Tibial nerve (tissue), 4 donors: ENCODE measurements around the gene AGO3. TPM values are rescaled to one million over a fixed set of nuclear protein-coding genes. Genes with fewer than 3 reads are reported as not detected.

Source experiments
- DNase-seq, 2 donors: peaks; one replicate each; pipeline ENCODE4 v3.0.0-alpha.2; 2019; ENCODE audit warnings: low spot score in 2 of 2
- H3K27ac ChIP-seq, 4 donors: fragments of 200-600 bp; sonication (generic) in 3 of 4; one replicate each; pipeline ENCODE4 v1.5.1; 2017 to 2019; ENCODE audit warnings: mild to moderate bottlenecking in 1 of 4
- H3K27me3 ChIP-seq, 2 donors: fragments of 200-600 bp; sonication (generic) in 1 of 2; one replicate each; pipeline versions ENCODE4 v1.5.1 to v1.6.0; 2017 to 2019
- H3K36me3 ChIP-seq, 3 donors: fragments of 200-600 bp; sonication (generic); one replicate each; pipeline ENCODE4 v1.5.1; 2018 to 2019
- H3K4me1 ChIP-seq, 4 donors: fragments of 200-600 bp; sonication (generic) in 3 of 4; one replicate each; pipeline ENCODE4 v1.5.1; 2017 to 2019
- H3K4me3 ChIP-seq, 4 donors: fragments of 200-600 bp; sonication (generic) in 3 of 4; one replicate each; pipeline ENCODE4 v1.5.1; 2017 to 2019; ENCODE audit warnings: mild to moderate bottlenecking in 1 of 4, moderate library complexity in 1 of 4
- H3K9me3 ChIP-seq, 4 donors: fragments of 200-600 bp; sonication (generic) in 3 of 4; one replicate each; pipeline ENCODE4 v1.5.1; 2017 to 2019
- EP300 ChIP-seq, 2 donors: sonication (generic); formaldehyde crosslinking; IDR thresholded peaks; one replicate each; pipeline ENCODE4 v1.6.1; 2017; ENCODE audit warnings: antibody characterized with exemption in 2 of 2, mild to moderate bottlenecking in 1 of 2
- POLR2A ChIP-seq, 2 donors: fragments of 450-650 bp; IDR thresholded peaks; one replicate each; pipeline ENCODE4 v1.6.1; 2017; ENCODE audit warnings: antibody characterized with exemption in 2 of 2, mild to moderate bottlenecking in 2 of 2, moderate library complexity in 2 of 2
- WGBS, 2 donors: methylation state at CpG; one replicate each; pipeline ENCODE4 v1.1.5; 2018; 5-methylcytosine and 5-hydroxymethylcytosine counted together
- total RNA-seq, 4 donors: library from RNA; depleted of rRNA; stranded (reverse); fragments of >200 nt; gene quantifications; one replicate each; pipeline ENCODE4 v1.1.0, GENCODE V29; 2016
- TF ChIP-seq, protein P1 (sequence below), 5 experiments: fragments of 200-600 bp in 3 of 5; fragments of 450-650 bp in 2 of 5; sonication (generic) in 3 of 5; IDR thresholded peaks; one replicate each; pipeline ENCODE4 v1.5.1; 2016 to 2019; ENCODE audit warnings: antibody characterized with exemption in 5 of 5, mild to moderate bottlenecking in 3 of 5, moderate library complexity in 2 of 5

AGO3 gene
- total RNA-seq, 4 donors from 2014 or later, result 16.2 to 31.8 (median 27.7) TPM

DNA sequence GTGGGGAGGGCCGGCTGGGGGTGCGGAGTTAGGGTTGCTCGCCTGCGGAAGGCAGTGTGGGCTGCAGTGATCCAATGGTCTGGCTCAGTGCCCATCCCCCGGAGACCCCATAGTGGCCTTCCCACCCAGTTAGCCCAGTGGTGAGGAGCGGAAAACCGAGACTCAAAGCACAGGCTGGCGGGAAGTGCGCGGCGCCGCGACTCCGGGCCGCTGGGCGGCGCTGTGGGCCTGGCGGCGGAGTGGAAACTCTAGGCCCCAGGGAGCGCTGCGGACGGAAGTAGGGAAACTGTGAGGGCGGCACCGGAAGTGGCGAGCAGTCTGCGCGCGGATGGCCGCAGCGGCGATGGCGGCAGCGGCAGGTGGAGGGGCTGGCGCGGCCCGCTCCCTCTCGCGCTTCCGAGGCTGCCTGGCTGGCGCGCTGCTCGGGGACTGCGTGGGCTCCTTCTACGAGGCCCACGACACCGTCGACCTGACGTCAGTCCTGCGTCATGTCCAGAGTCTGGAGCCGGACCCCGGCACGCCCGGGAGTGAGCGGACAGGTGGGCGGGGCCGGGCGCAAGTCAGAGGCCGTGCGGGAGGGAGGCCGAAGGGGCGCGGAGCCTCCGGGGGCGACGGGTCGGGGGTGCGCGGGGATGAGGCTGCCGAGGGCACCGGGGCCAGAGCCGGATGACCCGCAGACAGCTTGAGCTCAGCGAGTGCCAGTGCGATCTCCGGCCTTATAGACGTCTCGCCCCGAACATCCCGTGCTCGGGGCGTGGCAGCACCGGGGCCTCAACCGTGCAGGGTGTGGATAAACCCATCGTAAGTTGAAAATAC lies 157.9 kb downstream of the AGO3 start, which contains the start of gene ADPRS:
Gene ADPRS, plus strand, starts transcription at position 316 of the 816 bp plus-strand sequence. Its CDS starts 13 bp downstream, at position 329.
- WGBS, 2 donors, result 0 to 1% methylated on average over 24 to 49 of the region's 84 CpGs
- Histone ChIP-seq H3K4me3 (peak within 1 kb of the TSS; percentile 88 to 97 (median 94)), H3K36me3 (peaks cover 5 to 32% (median 19%) of the 10 kb centered on the region in 3 donors), H3K27ac (peak within 1 kb of the TSS; percentile 79 to 95 (median 90)), H3K4me1 (peaks cover 0 to 51% (median 29%) of the 10 kb centered on the region in 4 donors), H3K9me3 (no peaks in the 10 kb centered on the region), H3K27me3 (peaks cover 0 to 24% of the 10 kb centered on the region in 2 donors)
- DNase-seq, result peak; percentile 71 to 73
- TF ChIP-seq, protein P1, sequence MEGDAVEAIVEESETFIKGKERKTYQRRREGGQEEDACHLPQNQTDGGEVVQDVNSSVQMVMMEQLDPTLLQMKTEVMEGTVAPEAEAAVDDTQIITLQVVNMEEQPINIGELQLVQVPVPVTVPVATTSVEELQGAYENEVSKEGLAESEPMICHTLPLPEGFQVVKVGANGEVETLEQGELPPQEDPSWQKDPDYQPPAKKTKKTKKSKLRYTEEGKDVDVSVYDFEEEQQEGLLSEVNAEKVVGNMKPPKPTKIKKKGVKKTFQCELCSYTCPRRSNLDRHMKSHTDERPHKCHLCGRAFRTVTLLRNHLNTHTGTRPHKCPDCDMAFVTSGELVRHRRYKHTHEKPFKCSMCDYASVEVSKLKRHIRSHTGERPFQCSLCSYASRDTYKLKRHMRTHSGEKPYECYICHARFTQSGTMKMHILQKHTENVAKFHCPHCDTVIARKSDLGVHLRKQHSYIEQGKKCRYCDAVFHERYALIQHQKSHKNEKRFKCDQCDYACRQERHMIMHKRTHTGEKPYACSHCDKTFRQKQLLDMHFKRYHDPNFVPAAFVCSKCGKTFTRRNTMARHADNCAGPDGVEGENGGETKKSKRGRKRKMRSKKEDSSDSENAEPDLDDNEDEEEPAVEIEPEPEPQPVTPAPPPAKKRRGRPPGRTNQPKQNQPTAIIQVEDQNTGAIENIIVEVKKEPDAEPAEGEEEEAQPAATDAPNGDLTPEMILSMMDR (IDR thresholded peaks at IDR 0.05), result peak; percentile 96 to 100 (median 99)
- TF ChIP-seq POLR2A (IDR thresholded peaks at IDR 0.05), result peak; percentile 78 to 89
- peak; percentile 59 to 97 for TF ChIP-seq EP300 (IDR thresholded peaks at IDR 0.05)

DNA sequence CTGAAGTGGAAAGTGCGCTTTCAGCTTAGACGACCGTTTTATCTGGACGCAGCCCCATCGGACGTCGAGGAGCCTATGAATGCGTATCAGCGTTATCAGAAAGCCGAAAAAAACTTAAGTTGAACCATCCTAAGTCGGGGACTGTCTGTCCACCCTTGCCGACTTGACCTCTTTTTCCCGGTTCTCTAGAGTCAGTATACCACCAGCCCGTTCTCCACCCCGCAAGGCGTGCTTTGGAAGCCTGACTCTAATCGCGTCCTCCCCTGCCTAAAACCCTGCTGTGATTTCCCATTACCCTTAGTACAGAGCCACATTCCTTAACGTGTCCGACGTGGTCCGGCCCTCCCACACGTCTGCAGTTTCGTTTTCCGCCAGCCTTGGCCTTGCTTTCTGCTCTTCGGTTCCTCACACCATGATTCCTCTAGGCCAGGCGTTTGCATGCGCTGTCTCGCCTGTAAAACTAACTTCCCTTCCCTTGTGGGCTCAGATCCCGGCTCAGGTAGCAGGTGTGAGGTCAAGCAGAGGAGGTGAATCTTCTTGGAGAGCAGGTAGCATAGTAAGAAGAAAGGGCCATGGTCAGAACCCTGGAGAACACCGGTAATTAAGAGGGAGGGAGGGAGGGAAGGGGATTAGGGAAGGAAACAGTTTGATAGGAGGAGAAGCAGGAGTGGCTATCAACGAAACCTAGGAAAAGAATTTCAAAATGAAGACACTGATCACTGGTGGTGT lies 158.7 kb downstream of the AGO3 start:
- no peak for TF ChIP-seq POLR2A (IDR thresholded peaks at IDR 0.05)
- TF ChIP-seq, protein P1 (IDR thresholded peaks at IDR 0.05), result no peak
- no peak for TF ChIP-seq EP300 (IDR thresholded peaks at IDR 0.05)
- Histone ChIP-seq H3K9me3 (no peaks in the 10 kb centered on the region), H3K27me3 (peaks cover 0 to 17% of the 10 kb centered on the region in 2 donors), H3K4me1 (peaks cover 0 to 51% (median 21%) of the 10 kb centered on the region in 4 donors), H3K27ac (peak overlapping the region; percentile 79 to 95 (median 90)), H3K36me3 (peaks cover 5 to 40% (median 27%) of the 10 kb centered on the region in 3 donors), H3K4me3 (peak overlapping the region; percentile 88 to 97 (median 94))
- no peak for DNase-seq
- WGBS, 2 donors, result 4 to 6% methylated on average over 32 of the region's 32 CpGs

DNA sequence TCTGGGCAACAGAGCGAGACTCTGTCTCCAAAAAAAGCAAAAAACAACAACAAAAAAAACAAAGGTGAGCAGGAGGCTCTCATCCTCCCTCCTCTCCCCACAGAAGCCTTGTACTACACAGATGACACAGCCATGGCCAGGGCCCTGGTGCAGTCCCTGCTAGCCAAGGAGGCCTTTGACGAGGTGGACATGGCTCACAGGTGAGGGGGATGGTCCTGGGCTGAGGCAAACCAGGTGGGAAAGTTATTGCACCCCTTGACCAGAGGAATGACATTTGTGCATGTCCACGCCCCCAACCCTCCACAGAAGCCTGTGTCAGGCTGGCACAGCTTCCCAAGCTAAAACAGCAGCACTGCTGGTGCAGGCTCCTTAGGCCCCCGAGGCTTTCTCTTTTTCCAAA lies 160.2 kb downstream of the AGO3 start:
- Histone ChIP-seq H3K4me3 (no peak overlapping the region), H3K27ac (no peak overlapping the region), H3K9me3 (no peaks in the 10 kb centered on the region), H3K4me1 (peaks cover 0 to 64% (median 18%) of the 10 kb centered on the region in 4 donors), H3K27me3 (peaks cover 0 to 1% of the 10 kb centered on the region in 2 donors), H3K36me3 (peaks cover 5 to 54% (median 28%) of the 10 kb centered on the region in 3 donors)
- 79 to 93% methylated on average over 4 of the region's 4 CpGs for WGBS, 2 donors
- DNase-seq, result no peak
- no peak for TF ChIP-seq POLR2A (IDR thresholded peaks at IDR 0.05)
- TF ChIP-seq, protein P1 (IDR thresholded peaks at IDR 0.05), result no peak

DNA sequence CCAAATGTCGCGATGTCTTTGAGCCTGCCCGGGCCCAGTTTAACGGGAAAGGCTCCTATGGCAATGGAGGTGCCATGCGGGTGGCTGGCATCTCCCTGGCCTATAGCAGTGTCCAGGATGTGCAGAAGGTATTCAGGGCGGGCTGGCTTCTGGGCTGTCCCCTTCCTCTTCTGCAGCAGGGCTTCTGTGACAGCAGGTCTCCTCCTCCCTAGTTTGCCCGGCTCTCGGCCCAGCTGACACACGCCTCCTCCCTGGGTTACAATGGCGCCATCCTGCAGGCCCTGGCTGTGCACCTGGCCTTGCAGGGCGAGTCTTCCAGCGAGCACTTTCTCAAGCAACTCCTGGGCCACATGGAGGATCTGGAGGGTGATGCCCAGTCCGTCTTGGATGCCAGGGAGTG lies 160.8 kb downstream of the AGO3 start:
- Histone ChIP-seq H3K4me1 (peaks cover 0 to 69% (median 18%) of the 10 kb centered on the region in 4 donors), H3K36me3 (peaks cover 5 to 59% (median 28%) of the 10 kb centered on the region in 3 donors), H3K27me3 (no peaks in the 10 kb centered on the region), H3K4me3 (no peak overlapping the region), H3K9me3 (no peaks in the 10 kb centered on the region), H3K27ac (no peak overlapping the region)
- WGBS, 2 donors, result 88 to 90% methylated on average over 12 to 13 of the region's 13 CpGs
- DNase-seq, result no peak
- TF ChIP-seq, protein P1 (IDR thresholded peaks at IDR 0.05), result no peak
- TF ChIP-seq EP300 (IDR thresholded peaks at IDR 0.05) (no peak), POLR2A (IDR thresholded peaks at IDR 0.05) (no peak)
